C1 segment of cervical spinal cord (tissue), 14 donors: ENCODE data around the gene CLSTN2.

ENCODE experiments used
- DNase-seq, 14 donors: peaks; one replicate each; lab custom pipeline; 2025; lab: John Stamatoyannopoulos, UW

The CLSTN2 gene

GRCh38 chr3:140051019-140051957, 116.3 kb downstream of the CLSTN2 start:
- peak in 9 of 14 donors; percentile 10 to 51 (median 21) for DNase-seq

- DNase-seq, result no peak
Measured at GRCh38 chr3:140052771-140053702, 118.1 kb downstream of the CLSTN2 start.

GRCh38 chr3:140053794-140054193, 118.8 kb downstream of the CLSTN2 start:
- DNase-seq, result no peak

- DNase-seq, result no peak
Measured at GRCh38 chr3:140055092-140055791, 120.3 kb downstream of the CLSTN2 start.

- DNase-seq, result no peak
Measured at GRCh38 chr3:140056047-140056446, 121.1 kb downstream of the CLSTN2 start.

- no peak for DNase-seq
Measured at GRCh38 chr3:140061211-140061610, 126.2 kb downstream of the CLSTN2 start.

GRCh38 chr3:140062461-140062860, 127.5 kb downstream of the CLSTN2 start:
- DNase-seq, result no peak

- no peak for DNase-seq
Measured at GRCh38 chr3:140067487-140067886, 132.5 kb downstream of the CLSTN2 start.

GRCh38 chr3:140068494-140069017, 133.6 kb downstream of the CLSTN2 start:
- DNase-seq, result no peak

- DNase-seq, result no peak
Measured at GRCh38 chr3:140073278-140074045, 138.5 kb downstream of the CLSTN2 start.

- DNase-seq, result no peak
Measured at GRCh38 chr3:140076552-140076951, 141.6 kb downstream of the CLSTN2 start.

GRCh38 chr3:140077406-140077805, 142.4 kb downstream of the CLSTN2 start:
- no peak for DNase-seq

GRCh38 chr3:140078343-140078742, 143.4 kb downstream of the CLSTN2 start:
- DNase-seq, result no peak

- DNase-seq, result no peak
Measured at GRCh38 chr3:140078940-140079339, 144.0 kb downstream of the CLSTN2 start.

GRCh38 chr3:140081887-140082286, 146.9 kb downstream of the CLSTN2 start:
- no peak for DNase-seq

- DNase-seq, result no peak
Measured at GRCh38 chr3:140085001-140085400, 150.0 kb downstream of the CLSTN2 start.

- DNase-seq, result no peak
Measured at GRCh38 chr3:140086642-140087041, 151.7 kb downstream of the CLSTN2 start.

GRCh38 chr3:140088058-140088457, 153.1 kb downstream of the CLSTN2 start:
- no peak for DNase-seq

GRCh38 chr3:140088513-140088912, 153.5 kb downstream of the CLSTN2 start:
- no peak for DNase-seq

GRCh38 chr3:140089403-140090072, 154.6 kb downstream of the CLSTN2 start:
- no peak for DNase-seq
